Adipocyte (in vitro differentiated cells): ENCODE measurements around the gene SLC25A40.
"Not testable (repeated sequence)": the region's sequence is repeated elsewhere in the genome, so short reads cannot be mapped to it uniquely, and the experiment has no call there.

Experiments used
- DNase-seq: peaks from one replicate; pipeline ENCODE4 v3.0.0-alpha.2; 2015; ENCODE audit warnings: low read depth
- H3K27me3 ChIP-seq: replicated peaks from 2 replicates; pipeline ENCODE4 v1.7.0; 2013; ENCODE audit warnings: mild to moderate bottlenecking, low read length, moderate library complexity; ENCODE audit not compliant: control insufficient read depth, insufficient read depth
- H3K36me3 ChIP-seq: 2 replicates; pipeline ENCODE4 v1.7.0; 2013; ENCODE audit warnings: low read length, mild to moderate bottlenecking, moderate library complexity; ENCODE audit not compliant: control insufficient read depth, insufficient read depth, severe bottlenecking
- H3K4me1 ChIP-seq: 2 replicates; pipeline ENCODE4 v1.7.0; 2013; ENCODE audit warnings: mild to moderate bottlenecking, low read length, moderate library complexity; ENCODE audit not compliant: control insufficient read depth, insufficient read depth
- H3K4me3 ChIP-seq: 2 replicates; pipeline ENCODE4 v1.7.0; 2013; ENCODE audit warnings: mild to moderate bottlenecking, low read length, moderate library complexity
- H3K9ac ChIP-seq: 2 replicates; pipeline ENCODE4 v1.7.0; 2013; ENCODE audit warnings: mild to moderate bottlenecking, low read length, moderate library complexity
- H3K9me3 ChIP-seq: 2 replicates; pipeline ENCODE4 v1.7.0; 2013; ENCODE audit warnings: mild to moderate bottlenecking, low read length, moderate library complexity; ENCODE audit not compliant: control insufficient read depth

The SLC25A40 gene

GRCh38 chr7:87876040-87876868 is at the start of gene SLC25A40, which contains the start of gene DBF4:
Gene SLC25A40, minus strand, starts transcription at chr7:87876360. Its CDS starts 17,633 bp downstream, at chr7:87858727.
Gene DBF4, plus strand, starts transcription at chr7:87876493. Its CDS starts 240 bp downstream, at chr7:87876733.
- peak within 1 kb of the TSS; percentile 92 for H3K9ac ChIP-seq
- H3K36me3 ChIP-seq = no peaks in the 10 kb centered on the region
- DNase-seq = peak; percentile 96

GRCh38 chr7:87922759-87923395 is 46.7 kb upstream of the SLC25A40 start:
- H3K9me3 ChIP-seq, H3K4me3 ChIP-seq, DNase-seq, H3K27me3 ChIP-seq, H3K9ac ChIP-seq, H3K36me3 ChIP-seq: not testable (repeated sequence)
- H3K4me1 ChIP-seq = peaks cover 13% of the 10 kb centered on the region

More at GRCh38 chr7:87876040-87876868, at the start of gene SLC25A40, which contains the start of gene DBF4:
- H3K9me3 ChIP-seq = no peaks in the 10 kb centered on the region
- no peaks in the 10 kb centered on the region for H3K27me3 ChIP-seq
- peaks cover 18% of the 10 kb centered on the region for H3K4me1 ChIP-seq
- H3K4me3 ChIP-seq = peak within 1 kb of the TSS; percentile 95

GRCh38 chr7:87920578-87920977 is 44.4 kb upstream of the SLC25A40 start:
- Histone ChIP-seq H3K36me3 (no peaks in the 10 kb centered on the region), H3K9me3 (no peaks in the 10 kb centered on the region), H3K4me3 (no peak overlapping the region), H3K27me3 (no peaks in the 10 kb centered on the region), H3K4me1 (no peaks in the 10 kb centered on the region), H3K9ac (no peak overlapping the region)
- DNase-seq = no peak

- Histone ChIP-seq H3K4me3 (no peak overlapping the region), H3K36me3 (no peaks in the 10 kb centered on the region), H3K9me3 (no peaks in the 10 kb centered on the region), H3K4me1 (no peaks in the 10 kb centered on the region), H3K27me3 (no peaks in the 10 kb centered on the region), H3K9ac (no peak overlapping the region)
- DNase-seq = no peak
These were observed 43.7 kb upstream of the SLC25A40 start for GRCh38 chr7:87919875-87920274.

GRCh38 chr7:87918740-87919139 is 42.6 kb upstream of the SLC25A40 start:
- Histone ChIP-seq H3K4me1 (no peaks in the 10 kb centered on the region), H3K9ac (no peak overlapping the region), H3K9me3 (no peaks in the 10 kb centered on the region), H3K27me3 (no peaks in the 10 kb centered on the region), H3K36me3 (no peaks in the 10 kb centered on the region), H3K4me3 (no peak overlapping the region)
- no peak for DNase-seq

- Histone ChIP-seq H3K4me3 (no peak overlapping the region), H3K27me3 (no peaks in the 10 kb centered on the region)
- DNase-seq = no peak
These were observed 36.0 kb upstream of the SLC25A40 start for GRCh38 chr7:87912121-87912520.

GRCh38 chr7:87908814-87909213 is 32.7 kb upstream of the SLC25A40 start:
- H3K36me3 ChIP-seq, H3K9me3 ChIP-seq, H3K27me3 ChIP-seq, H3K9ac ChIP-seq, H3K4me3 ChIP-seq, DNase-seq: not testable (repeated sequence)
- H3K4me1 ChIP-seq = peaks cover 11% of the 10 kb centered on the region

More at GRCh38 chr7:87912121-87912520, 36.0 kb upstream of the SLC25A40 start:
- H3K4me1 ChIP-seq = peaks cover 3% of the 10 kb centered on the region
- no peak overlapping the region for H3K9ac ChIP-seq
- no peaks in the 10 kb centered on the region for H3K9me3 ChIP-seq
- H3K36me3 ChIP-seq = no peaks in the 10 kb centered on the region

- not testable (repeated sequence) for H3K9me3 ChIP-seq, H3K9ac ChIP-seq, H3K4me3 ChIP-seq, H3K27me3 ChIP-seq, H3K36me3 ChIP-seq
- peaks cover 11% of the 10 kb centered on the region for H3K4me1 ChIP-seq
- peak; percentile 37 for DNase-seq
These were observed 31.2 kb upstream of the SLC25A40 start for GRCh38 chr7:87907136-87907906.

GRCh38 chr7:87899255-87899654 is 23.1 kb upstream of the SLC25A40 start:
- no peak overlapping the region for H3K4me3 ChIP-seq
- H3K4me1 ChIP-seq = no peaks in the 10 kb centered on the region
- peaks cover 28% of the 10 kb centered on the region for H3K36me3 ChIP-seq
- H3K27me3 ChIP-seq = no peaks in the 10 kb centered on the region
- H3K9ac ChIP-seq = no peak overlapping the region
- no peaks in the 10 kb centered on the region for H3K9me3 ChIP-seq
- no peak for DNase-seq

- no peak for DNase-seq
- Histone ChIP-seq H3K4me3 (no peak overlapping the region), H3K9ac (no peak overlapping the region), H3K27me3 (no peaks in the 10 kb centered on the region), H3K9me3 (no peaks in the 10 kb centered on the region), H3K4me1 (no peaks in the 10 kb centered on the region), H3K36me3 (peaks cover 28% of the 10 kb centered on the region)
These were observed 19.2 kb upstream of the SLC25A40 start for GRCh38 chr7:87895363-87895762.

GRCh38 chr7:87886875-87887274 is 10.7 kb upstream of the SLC25A40 start:
- Histone ChIP-seq H3K9ac (no peak overlapping the region), H3K4me1 (no peaks in the 10 kb centered on the region), H3K4me3 (no peak overlapping the region), H3K9me3 (no peaks in the 10 kb centered on the region), H3K27me3 (no peaks in the 10 kb centered on the region), H3K36me3 (peaks cover 8% of the 10 kb centered on the region)
- peak; percentile 85 for DNase-seq
